ENCODE results near the gene MRPL24.
"Not testable (repeated sequence)": the region's sequence is repeated elsewhere in the genome, so short reads cannot be mapped to it uniquely, and the experiment has no call there.

The MRPL24 gene

DNA sequence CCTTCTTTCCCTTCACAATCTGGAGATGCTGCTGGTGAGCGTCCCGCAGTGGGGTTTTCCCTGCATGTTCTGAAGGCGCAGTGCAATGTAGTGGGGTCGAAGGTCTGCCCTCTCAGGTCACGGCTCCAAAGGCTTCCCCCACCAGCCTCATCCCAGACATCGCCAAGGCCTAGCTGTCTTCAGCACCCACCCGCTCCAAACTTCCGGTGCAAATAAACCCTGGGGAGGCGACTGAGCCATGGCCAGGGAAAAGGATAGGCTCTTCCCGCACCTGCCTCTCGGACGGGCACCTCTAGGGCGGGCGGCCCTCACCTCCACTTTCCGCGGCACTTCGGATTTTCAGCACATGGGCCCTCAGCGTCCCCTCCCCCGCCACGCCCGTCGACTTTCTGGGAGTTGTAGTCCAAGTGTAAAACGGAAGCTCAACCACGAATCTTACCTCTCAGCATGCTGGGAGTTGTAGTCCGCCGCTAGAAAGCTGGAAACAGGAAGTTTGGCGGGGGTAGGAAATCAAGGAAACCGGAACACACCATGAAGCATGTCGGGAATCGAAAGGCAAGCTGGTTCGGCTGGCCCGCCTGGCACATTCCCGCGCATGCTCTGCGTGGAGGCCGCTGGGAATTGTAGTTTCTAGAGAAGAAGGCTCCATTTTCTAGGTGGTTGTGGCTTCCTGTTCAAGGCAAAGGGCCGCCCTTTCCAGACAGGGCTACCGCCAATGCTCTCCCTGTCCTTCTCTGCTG, at the start of gene MRPL24:
Gene MRPL24 (minus strand): TSS at position 348 of the 740 bp plus-strand sequence. CDS start 2,384 bp downstream, outside the sequence.
- peak; percentile 98 for DNase-seq

DNA sequence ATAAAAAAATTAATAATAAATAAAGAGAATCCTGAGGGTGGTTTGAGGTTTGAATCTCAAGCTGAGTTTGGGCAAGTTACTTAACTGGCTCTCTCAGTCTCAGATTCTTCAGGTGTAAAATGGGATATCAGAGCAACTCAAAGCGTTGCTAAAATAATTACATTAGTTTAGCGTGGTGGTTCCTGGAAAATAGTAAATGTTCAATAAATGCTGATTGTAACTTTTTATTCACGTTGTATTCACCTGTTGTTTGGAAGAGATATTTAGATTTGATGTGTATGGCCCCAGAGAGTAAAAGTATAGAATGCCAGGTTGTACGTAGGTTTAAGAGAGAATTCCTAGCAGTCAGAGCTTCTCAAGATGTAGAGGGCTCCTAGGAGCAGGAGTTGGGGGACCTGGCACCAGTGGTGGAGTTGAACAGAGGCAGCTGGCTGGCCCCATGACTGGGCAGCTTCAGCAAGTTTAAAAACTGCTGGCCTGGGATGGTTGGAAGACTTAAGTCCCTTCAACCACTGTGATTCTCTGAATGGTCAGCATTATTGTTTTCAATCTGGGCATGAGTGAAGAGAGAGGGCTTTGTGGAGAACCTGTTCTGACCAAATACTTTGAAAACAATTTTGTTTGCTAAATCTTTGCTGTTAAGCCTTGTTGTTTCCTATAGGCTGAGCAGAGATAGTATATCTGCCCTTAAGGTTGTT, 48.9 kb upstream of the MRPL24 start:
- DNase-seq, result no peak

DNA sequence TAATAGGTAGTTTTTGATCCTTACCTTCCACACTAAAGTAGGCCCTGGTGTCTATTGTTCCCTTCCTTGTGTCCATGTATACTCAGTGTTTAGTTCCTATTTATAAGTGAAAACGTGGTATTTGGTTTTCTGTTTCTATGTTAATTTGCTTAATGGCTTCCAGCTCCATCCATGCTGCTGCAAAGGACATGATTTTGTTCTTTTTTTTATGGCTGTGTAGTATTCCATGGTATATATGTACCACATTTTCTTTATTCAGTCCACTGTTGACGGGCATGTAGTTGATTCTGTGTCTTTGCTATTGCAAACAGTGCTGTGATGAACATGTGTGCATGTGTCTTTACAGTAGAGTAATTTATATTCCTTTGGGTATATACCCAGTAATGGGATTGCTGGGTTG, 47.2 kb upstream of the MRPL24 start:
- no peak for DNase-seq

DNA sequence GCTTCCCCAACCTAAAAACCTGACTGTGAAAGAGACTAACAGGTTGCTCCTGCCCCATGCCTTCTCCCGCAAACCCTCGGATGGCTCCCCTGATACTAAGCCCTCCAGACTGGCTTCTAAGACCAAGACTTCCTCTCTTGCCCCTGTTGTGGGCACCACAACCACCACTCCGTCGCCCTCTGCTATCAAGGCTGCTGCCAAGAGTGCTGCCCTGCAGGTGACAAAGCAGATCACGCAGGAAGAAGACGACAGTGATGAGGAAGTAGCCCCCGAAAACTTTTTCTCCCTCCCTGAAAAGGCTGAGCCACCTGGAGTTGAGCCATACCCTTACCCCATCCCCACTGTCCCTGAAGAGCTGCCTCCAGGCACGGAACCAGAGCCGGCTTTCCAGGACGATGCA, 45.8 kb upstream of the MRPL24 start:
- DNase-seq, result no peak

DNA sequence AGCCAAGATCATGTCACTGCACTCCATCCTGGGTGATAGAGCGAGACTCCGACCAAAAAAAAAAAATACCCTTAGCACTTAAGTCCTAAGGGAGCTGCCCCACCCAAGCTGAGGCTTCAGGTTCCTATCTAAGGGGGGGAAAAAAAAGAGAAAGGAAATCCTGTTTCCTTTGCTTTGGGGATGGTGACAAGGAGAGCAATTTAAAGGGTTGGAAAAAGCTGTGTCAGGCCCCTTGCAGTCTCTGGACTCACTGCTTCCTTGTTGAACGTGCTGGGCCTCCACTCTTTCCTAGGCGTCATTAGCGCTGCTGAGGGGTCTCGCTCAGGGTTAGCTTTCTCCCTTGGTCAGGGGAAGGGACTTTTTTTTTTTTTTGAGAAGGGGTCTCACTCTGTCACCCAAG, 44.6 kb upstream of the MRPL24 start:
- no peak for DNase-seq

DNA sequence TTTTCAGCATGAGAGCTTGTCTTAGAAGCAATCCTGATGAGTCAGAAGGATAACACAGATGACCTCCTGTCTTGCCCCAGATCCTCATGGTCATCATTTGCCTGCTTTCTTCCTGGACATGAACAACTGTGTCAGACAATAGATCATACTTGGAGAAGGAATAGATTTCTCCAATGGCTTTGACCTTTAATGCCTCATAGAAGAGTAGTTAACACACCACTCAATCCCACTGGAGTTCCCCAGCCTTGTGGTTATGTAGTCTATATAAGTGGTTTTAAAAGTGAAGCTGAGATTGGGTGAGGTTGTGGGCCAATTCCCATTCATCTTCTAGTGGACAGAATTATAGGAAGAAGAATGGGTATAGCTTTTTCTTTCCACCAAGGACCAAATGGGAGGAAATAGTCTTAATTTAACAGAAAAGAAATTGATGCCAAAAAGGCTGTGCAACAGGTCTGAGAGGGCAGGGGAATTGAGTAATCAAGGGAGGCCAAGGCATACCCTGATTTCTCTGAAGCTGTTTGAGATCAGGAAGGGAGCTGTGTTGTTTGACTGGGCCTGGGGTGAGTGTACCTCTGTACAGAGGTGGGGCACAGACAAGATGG, 40.8 kb upstream of the MRPL24 start:
- no peak for DNase-seq

DNA sequence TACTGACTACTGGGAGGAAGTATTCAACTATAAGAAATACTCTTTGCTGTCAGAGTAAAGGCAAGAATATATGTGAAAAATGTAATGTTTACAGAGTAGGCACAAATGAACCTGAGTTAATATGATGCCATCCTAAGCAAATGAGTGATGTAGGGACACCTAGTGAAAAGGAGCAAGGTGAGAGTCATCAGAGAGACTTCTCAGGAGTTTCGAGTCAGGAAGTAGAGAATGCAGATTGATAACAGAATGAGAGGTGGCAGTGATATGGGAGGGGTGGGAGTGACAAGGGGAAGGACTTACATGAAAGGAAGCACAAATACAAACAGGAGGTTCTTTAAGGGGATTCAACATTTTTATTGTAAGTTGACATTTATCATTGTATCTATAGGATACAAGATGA, 36.7 kb upstream of the MRPL24 start:
- DNase-seq, result no peak

DNA sequence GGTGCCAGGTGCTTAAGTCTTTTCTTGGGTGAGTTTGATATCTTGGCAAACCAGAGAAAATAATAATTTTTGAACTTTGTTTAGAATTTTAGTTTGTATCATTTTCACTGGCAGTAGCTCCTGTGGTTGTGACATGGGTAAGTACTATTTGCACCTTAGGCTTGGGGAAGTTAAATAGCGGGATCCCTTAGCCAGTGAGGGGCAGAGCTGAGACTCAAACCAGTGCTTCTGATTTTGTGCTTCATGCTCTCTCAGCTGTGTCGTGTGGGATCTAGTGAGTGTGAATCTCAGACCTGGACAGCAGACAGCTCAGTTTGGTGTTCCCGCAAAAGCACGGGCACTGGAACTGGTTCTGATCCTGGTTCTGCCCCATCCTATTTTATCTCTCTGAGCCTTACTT, 36.1 kb upstream of the MRPL24 start:
- no peak for DNase-seq

DNA sequence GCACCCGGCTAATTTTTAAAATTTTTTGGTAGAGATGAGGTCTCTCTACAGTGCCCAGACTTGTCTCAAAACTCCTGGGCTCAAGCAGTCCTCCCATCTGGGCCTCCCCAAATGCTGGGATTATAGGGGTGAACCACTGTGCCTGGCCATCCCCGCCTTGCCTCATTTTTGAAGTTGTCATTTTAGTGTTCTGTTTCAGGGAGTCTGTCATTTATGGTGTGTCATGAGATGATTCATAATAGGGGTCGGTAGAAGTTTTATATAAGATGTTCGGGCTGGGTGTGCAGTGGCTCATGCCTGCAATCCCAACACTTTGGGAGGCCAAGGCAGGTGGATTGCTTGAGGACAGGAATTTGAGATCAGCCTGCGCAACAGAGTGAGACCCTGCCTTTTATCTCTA, 34.9 kb upstream of the MRPL24 start:
- DNase-seq, result no peak

DNA sequence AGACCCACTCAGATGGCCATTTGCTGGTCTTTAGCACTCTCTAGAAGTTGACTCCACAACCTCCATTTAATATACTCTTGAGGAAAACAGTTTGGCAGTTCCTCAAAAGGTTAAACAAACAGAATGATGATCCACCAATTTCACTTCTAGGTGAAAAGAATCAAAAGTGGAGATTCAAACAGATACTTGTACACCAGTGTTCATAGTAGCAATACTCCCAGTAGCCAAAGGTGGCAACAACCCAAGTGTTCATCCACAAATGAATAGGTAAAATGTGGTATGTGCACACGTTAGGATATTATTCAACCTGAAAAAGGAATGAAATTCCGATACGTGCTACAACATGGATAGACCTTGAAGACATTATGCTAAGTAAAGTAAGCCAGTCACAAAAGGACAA, 32.7 kb upstream of the MRPL24 start:
- DNase-seq, result no peak

DNA sequence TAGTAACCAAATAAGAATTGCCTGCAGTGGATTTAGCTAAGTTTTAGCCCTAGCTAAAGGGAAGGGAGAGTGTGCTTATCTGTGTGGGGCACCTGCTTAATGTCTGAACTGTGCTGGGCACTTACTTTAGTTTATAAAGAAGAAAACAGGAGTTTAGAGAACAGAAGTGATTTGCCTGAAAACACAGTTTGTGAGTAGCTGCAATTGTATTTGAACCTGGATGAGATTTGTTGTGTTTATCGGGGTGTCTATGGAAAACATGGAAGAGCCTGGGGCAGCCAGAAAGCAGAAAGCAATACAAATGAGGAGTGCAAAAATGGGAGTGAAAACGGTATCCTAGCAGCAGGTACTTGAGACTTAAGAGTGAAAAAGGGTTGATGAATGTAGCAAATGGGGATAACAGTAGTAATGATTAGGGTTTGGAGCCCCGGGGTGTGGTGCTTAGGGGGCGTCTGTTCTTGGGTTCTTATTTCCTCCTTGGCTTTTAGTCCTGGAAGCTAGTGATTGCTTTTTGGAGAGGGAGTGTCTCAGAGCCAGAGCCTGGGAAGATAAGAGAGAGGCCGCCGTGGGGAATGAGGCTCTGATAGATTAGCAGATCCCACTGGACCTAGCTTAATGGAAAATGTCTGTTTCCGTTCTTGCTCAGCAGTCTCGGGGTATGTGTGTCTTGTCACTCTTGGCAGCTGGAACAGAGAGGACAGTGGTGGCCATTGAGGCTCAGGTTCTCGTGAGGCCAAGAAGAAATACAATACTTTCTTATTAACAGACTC, 32.0 kb upstream of the MRPL24 start:
- DNase-seq, result no peak

DNA sequence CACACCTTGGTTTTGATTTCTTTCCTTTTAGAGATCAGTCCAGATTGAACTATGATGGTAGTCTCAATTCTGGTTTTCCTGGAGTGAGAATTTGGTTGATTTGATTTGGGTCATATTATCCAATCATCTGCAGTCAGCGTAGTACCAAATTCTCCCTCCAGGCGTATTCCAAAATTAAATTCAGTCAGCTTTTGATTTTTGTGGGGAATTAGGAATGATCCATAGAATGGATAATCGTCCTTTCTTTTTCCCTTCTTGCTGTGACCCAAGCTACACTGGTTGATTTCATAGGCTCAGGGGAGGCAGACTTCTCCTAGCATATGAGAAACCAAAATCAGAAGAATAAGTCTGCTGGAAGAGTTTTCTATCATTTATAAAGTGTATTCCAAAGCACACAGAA, 31.3 kb upstream of the MRPL24 start:
- DNase-seq, result no peak

DNA sequence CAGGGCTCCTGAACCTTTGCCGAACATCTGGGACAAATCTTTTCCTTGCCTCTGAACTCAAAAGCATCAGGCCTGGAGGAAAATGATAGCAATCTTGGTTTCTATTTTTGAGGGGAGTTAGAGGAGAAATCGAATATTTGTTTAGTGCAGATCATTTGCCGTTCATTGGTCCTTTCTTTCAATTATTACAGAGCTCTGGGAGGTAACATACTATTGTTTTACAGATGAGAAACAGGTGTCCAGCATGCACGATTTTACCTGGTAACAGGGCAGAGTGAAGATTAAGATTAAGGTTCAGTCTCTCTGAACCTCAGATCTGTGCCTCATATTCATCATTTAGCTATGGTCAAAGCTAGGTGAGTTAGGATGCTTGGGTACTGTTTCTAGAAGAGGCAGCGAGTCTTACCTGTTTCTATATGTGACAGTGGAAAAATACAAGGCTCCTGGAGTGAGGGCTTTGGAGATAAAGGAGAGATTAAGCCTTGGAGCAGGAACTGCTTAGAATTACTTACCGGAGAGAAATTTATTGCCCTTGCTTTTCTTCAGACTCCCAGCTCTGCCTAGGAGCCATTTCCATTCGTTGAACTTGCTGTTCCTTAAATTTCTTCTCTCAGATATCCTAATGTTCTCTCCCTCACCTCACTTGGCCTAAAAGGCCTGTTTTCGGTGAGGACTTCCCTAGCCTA, 27.9 kb upstream of the MRPL24 start:
- no peak for DNase-seq

DNA sequence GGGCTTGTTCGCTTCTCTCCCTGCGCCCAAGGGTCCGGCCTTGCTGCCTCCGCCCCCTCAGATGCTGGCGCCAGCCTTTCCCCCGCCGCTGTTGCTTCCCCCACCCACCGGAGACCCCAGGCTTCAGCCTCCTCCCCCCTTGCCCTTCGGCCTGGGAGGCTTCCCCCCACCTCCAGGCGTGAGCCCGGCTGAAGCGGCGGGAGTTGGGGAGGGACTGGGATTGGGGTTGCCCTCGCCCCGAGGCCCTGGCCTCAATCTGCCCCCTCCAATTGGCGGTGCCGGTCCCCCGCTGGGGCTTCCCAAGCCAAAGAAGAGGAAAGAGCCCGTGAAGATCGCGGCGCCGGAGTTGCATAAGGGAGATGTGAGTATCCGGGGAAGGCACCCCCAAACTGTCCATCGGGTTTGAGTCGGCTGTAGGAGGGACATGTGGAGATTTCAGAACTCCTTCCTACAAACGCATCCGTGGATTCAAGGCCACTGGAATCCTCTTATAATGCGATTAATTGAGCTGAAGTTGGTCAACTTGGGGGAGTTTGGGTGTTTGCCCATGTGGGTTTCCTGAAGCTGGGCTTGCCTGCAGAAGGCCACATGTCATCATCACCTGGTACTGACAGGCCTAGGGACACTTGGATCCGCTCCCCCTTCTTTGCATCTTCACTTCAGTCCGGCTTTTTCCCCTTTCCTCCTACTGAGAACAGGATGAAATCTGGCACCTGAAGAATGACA, 27.2 kb upstream of the MRPL24 start:
- no peak for DNase-seq

DNA sequence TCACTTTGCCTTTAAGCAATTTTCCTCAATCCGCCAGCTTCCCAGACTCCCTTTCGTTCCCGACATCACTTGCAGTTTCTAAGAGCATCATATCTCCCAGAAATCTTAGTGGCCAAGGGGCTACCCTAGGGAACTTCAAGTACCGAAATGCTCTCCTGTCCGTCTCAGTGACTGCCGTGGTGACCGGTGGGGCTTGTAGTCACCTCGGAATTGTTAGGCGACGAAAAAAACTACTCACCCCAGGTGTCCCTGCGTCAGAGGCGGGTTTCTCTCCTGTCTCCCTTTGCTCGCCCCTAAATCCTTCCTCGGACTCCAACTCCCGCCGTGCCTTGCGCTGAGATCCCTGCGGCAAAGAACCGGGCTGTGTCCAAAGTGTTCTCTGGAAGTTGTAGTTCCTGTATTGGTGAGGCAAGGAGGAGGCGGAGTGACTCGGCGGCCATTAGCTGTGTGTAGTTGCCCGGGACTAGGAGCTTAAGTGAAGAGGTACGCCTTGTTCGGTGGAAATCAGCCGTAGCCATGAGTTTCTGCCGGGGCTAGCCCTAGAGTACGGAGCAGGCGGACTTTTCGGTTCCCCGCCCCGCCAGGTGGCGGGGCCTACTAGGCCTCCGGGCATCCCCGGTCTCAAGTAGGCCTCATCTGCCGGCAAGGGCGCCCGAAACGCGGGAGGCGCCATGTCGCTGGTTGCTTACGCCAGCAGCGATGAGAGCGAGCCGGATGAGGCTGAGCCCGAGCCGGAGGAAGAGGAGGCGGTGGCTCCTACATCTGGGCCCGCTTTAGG, 26.4 kb upstream of the MRPL24 start, which contains the start of gene PRCC:
Gene PRCC (plus strand): TSS at position 435 of the 778 bp plus-strand sequence. CDS start 237 bp downstream, at position 672.
- peak; percentile 99 for DNase-seq

DNA sequence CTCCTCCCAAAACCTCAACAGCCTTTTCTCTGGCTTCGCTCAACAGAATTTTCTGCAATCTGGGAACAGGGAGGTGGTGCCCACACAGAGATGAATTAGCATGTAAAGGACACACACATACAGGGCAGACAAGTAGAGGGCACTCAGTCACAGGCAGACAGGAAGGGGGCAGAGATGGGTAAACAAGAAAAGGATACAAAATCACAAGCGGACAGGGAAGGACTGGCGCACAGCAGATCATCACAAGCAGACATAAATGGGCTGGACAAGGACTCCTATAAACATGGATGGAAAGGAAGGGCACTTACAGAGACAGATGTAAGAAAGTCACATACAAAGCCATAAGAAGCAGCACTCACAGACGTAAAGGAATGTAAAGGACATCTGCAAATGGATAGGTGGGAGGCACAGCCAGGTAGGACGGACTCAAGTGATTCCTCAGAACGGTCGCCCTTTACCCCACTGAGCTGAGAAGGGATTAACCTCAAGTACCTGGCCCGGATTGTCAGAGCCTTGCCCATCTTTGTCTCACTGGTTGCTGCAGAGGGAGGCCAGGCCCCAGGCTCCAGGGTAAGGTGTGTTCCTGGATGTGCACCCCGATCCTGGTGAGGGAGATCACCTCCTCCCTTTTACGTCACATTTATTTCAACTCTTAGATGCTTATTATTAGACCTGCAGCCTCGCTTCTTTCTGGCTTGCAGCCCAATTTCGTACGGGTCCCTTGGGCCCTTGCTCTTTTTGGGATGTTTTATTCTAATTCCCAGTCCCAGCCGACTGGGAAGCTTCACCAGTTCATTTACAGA, 25.6 kb upstream of the MRPL24 start:
- no peak for DNase-seq

DNA sequence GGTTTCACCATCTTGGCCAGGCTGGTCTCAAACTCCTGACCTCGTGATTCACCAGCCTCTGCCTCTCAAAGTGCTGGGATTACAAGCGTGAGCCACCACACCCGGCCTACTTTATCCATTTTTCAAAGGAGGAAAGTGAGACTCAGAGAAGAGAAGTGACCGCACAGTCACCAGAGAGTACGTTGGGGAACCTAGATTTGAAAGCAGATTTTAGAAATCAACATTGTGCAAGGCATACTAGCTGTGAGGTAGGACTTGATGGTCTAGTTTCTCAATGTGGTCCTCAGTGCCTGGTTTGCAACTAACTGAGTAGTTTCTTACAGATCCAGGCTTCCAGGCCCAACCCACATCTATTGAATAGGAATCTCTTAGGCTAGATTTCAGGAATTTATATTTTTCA, 24.8 kb upstream of the MRPL24 start:
- DNase-seq, result no peak

DNA sequence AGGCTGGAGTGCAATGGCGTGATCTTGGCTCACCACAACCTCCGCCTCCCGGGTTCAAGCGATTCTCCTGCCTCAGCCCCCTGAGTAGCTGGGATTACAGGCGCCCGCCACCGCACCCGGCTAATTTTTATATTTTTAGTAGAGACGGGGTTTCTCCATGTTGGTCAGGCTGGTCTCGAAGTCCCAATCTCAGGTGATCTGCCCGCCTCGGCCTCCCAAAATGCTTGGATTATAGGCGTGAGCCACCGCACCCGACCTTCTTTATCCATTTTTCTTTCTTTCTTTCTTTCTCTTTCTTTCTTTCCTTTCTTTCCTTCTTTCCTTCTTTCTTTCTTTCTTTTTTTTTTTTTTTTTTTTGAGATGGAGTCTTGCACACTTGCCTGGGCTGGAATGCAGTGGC, 24.2 kb upstream of the MRPL24 start:
- DNase-seq, result not testable (repeated sequence)

DNA sequence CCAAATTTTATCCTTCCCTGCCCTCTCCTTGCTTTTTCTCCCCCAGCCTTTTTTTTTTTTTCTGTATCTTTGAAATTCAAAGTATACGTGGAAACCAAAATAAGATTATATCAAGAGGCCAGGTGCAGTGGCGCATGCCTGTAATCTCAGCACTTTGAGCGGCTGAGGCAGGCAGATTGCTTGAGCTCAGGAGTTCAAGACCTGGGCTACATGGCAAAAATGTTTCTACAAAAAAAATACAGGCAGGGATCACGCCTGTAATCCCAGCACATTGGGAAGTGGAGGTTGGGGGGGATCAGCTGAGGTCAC, 19.9 kb upstream of the MRPL24 start:
- no peak for DNase-seq

DNA sequence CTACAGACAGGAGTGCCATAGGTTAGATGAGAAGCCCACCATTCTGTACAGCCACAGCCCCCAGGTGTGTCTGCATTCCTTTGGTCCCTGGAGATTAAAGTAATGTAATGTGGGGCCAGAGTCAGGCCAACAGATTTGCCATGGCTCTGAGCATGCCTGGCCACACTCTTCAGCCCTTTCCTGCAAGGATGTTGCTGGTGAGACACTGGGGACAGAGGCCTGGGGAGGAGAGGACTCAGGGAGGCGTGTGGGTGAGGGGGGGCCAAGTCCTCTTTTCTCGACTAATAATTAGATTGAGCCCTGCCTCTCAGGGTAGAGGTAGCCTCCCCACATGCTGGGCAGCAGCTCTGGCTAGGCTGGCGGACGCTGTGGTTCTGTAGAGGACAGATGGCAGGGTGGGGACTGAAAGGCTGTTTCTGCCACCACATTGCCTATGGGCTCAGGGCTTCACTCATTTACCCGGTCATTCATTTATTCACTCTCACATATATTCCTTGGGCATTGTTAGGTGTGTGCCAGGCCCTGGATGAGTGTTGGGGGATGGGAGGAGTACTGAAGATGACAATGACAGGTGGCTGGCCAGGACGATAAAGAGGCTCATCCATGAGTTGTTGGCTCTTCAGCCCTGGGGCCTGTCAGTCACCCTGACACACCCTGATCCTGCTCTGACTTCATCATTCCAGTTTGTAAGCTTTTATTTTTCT, 19.4 kb upstream of the MRPL24 start:
- DNase-seq, result no peak
